GM12878 (cell line): Measurements from ENCODE around the gene HBB. TPM values are rescaled to one million over a fixed set of nuclear protein-coding genes. Genes with fewer than 3 reads are reported as not detected.

Experiments
- ATAC-seq: fragments of 200-7000 bp; cut with Tn5 transposase; 3 replicates; pipeline ENCODE4 v1.9.1; 2020; ENCODE audit warnings: mild to moderate bottlenecking, moderate library complexity
- BruUV-seq: library from RNA; stranded (reverse); fragments of 400-500 nt; replicated peaks from 2 replicates; lab custom pipeline; 2021; lab: Mats Ljungman, UMichigan
- CTCF ChIA-PET: fragments of 300-600 bp; sonication (Branson Sonifier 250); formaldehyde crosslinking; extraction: SDS; loops from one replicate; lab custom pipeline; 2021; ENCODE audit warnings: inconsistent platforms; lab: Yijun Ruan, JAX
- POLR2A ChIA-PET: fragments of 350-600 bp; formaldehyde crosslinking; extraction: SDS; loops from one replicate; lab custom pipeline; 2021; ENCODE audit warnings: inconsistent platforms; lab: Charles Lee
- RAD21 ChIA-PET: fragments of 300-600 bp; sonication (Branson Sonifier 250); formaldehyde crosslinking; loops from one replicate; lab custom pipeline; 2023; ENCODE audit warnings: antibody characterized with exemption; ENCODE audit not compliant: unreplicated experiment; lab: Charles Lee
- SMC1A ChIA-PET: fragments of 300-600 bp; sonication (Branson Sonifier 250); formaldehyde crosslinking; loops from one replicate; lab custom pipeline; 2023; ENCODE audit not compliant: unreplicated experiment, uncharacterized antibody; lab: Charles Lee
- DNase-seq: peaks from one replicate; pipeline ENCODE4 v3.0.0-alpha.2; 2011; ENCODE audit warnings: low read depth, low spot score
- FAIRE-seq: peaks from 3 replicates; lab custom pipeline; 2011; peaks lifted over from hg19 to GRCh38; lab: Jason Lieb, UNC
- H2AFZ ChIP-seq: 2 replicates; pipeline ENCODE4 v1.6.0; 2011; ENCODE audit warnings: low read depth, low read length, control low read depth; ENCODE audit not compliant: control insufficient read depth
- H3K27ac ChIP-seq: 2 replicates; pipeline ENCODE4 v1.5.1; 2011; ENCODE audit warnings: control low read depth; ENCODE audit not compliant: control insufficient read depth, insufficient read depth
- H3K27me3 ChIP-seq, 2 experiments: replicated peaks in 1 of 2; 2 replicates each; pipeline versions ENCODE4 v1.6.0 to v1.6.1; 2011; ENCODE audit warnings: low read length in 1 of 2; ENCODE audit not compliant: control insufficient read depth in 2 of 2, insufficient read depth in 2 of 2
- H3K36me3 ChIP-seq, 2 experiments: 2 replicates each; pipeline ENCODE4 v1.5.1; 2011; ENCODE audit warnings: low read length in 1 of 2; ENCODE audit not compliant: control insufficient read depth in 2 of 2, insufficient read depth in 2 of 2
- H3K4me1 ChIP-seq: 2 replicates; pipeline ENCODE4 v1.6.1; 2011; ENCODE audit warnings: mild to moderate bottlenecking, low read length, moderate library complexity, mixed read lengths; ENCODE audit not compliant: control insufficient read depth, insufficient read depth
- H3K4me2 ChIP-seq: 2 replicates; pipeline ENCODE4 v1.6.0; 2011; ENCODE audit warnings: control low read depth; ENCODE audit not compliant: control insufficient read depth, insufficient read depth
- H3K4me3 ChIP-seq: fragments of 200-600 bp; sonication (generic); 2 replicates; pipeline ENCODE4 v1.5.1; 2016
- H3K79me2 ChIP-seq: 2 replicates; pipeline ENCODE4 v1.6.0; 2011; ENCODE audit warnings: low read length; ENCODE audit not compliant: control insufficient read depth, insufficient read depth
- H3K9ac ChIP-seq: 2 replicates; pipeline ENCODE4 v1.8.0; 2011; ENCODE audit warnings: low read length, control low read depth, mixed read lengths; ENCODE audit not compliant: control insufficient read depth, insufficient read depth
- H3K9me3 ChIP-seq: replicated peaks from 3 replicates; pipeline ENCODE4 v1.5.1; 2011; ENCODE audit warnings: mild to moderate bottlenecking, low read length; ENCODE audit not compliant: control insufficient read depth, insufficient read depth
- H4K20me1 ChIP-seq: 2 replicates; pipeline ENCODE4 v1.6.0; 2011; ENCODE audit not compliant: control insufficient read depth, insufficient read depth
- BRCA1 ChIP-seq: IDR thresholded peaks from 2 replicates; pipeline ENCODE4 v1.6.1; 2011; ENCODE audit warnings: low read depth, low read length, improper control_type of control experiment
- CHD1 ChIP-seq: IDR thresholded peaks from 2 replicates; pipeline ENCODE4 v1.6.1; 2012; ENCODE audit warnings: low read depth, low read length, improper control_type of control experiment
- DPF2 ChIP-seq: fragments of 450-650 bp; IDR thresholded peaks from 2 replicates; pipeline ENCODE4 v1.6.1; 2017; ENCODE audit warnings: mild to moderate bottlenecking
- EGR1 ChIP-seq, 2 experiments: IDR thresholded peaks; 1 replicate in 1 of 2; 2 replicates in 1 of 2; pipeline ENCODE4 v1.6.1; 2011 to 2012; ENCODE audit warnings: low read depth in 2 of 2, low read length in 2 of 2, borderline replicate concordance in 1 of 2, mild to moderate bottlenecking in 1 of 2, moderate library complexity in 1 of 2
- HCFC1 ChIP-seq: fragments of 150-350 bp; IDR thresholded peaks from 2 replicates; pipeline ENCODE4 v1.6.1; 2014; ENCODE audit warnings: low read length
- HDAC6 ChIP-seq: fragments of 200-600 bp; sonication (generic); IDR thresholded peaks from one replicate; pipeline ENCODE4 v1.8.0; 2017; ENCODE audit warnings: antibody characterized with exemption; ENCODE audit not compliant: unreplicated experiment
- JUND ChIP-seq: IDR thresholded peaks from 2 replicates; pipeline ENCODE4 v1.6.1; 2012; ENCODE audit warnings: low read depth, mild to moderate bottlenecking, low read length, improper control_type of control experiment, moderate library complexity
- MTA2 ChIP-seq: fragments of 450-650 bp; IDR thresholded peaks from 2 replicates; pipeline ENCODE4 v1.6.1; 2016; ENCODE audit warnings: low read depth, mild to moderate bottlenecking, moderate library complexity
- MYC ChIP-seq: IDR thresholded peaks from 2 replicates; pipeline ENCODE4 v1.6.1; 2011; ENCODE audit warnings: mild to moderate bottlenecking, low read length, moderate library complexity, inconsistent platforms; ENCODE audit not compliant: insufficient read depth, insufficient replicate concordance, insufficient read length, severe bottlenecking
- POU2F2 ChIP-seq: IDR thresholded peaks from 3 replicates; pipeline ENCODE4 v1.6.1; 2011; ENCODE audit warnings: low read depth, mild to moderate bottlenecking, low read length, borderline replicate concordance
- RELA ChIP-seq: fragments of 450-650 bp; IDR thresholded peaks from 2 replicates; pipeline ENCODE4 v1.8.0; 2014; ENCODE audit warnings: borderline replicate concordance; ENCODE audit not compliant: partially characterized antibody
- RFX5 ChIP-seq: IDR thresholded peaks from 2 replicates; pipeline ENCODE4 v1.6.1; 2011; ENCODE audit warnings: low read depth, low read length, improper control_type of control experiment
- SMAD1 ChIP-seq: fragments of 450-650 bp; IDR thresholded peaks from 2 replicates; pipeline ENCODE4 v1.6.1; 2018; ENCODE audit warnings: mild to moderate bottlenecking, low read depth; ENCODE audit not compliant: partially characterized antibody
- SP1 ChIP-seq: IDR thresholded peaks from one replicate; pipeline ENCODE4 v1.6.1; 2011; ENCODE audit warnings: low read depth, low read length
- ZSCAN29 ChIP-seq: fragments of 450-650 bp; IDR thresholded peaks from 2 replicates; pipeline ENCODE4 v1.6.1; 2017; ENCODE audit warnings: mild to moderate bottlenecking, moderate library complexity
- WGBS: methylation state at CpG from one replicate; pipeline ENCODE4 v1.1.6; 2016; ENCODE audit warnings: low lambda C conversion rate; ENCODE audit not compliant: insufficient replicate concordance, insufficient coverage; ENCODE audit errors: missing lambda C conversion rate; 5-methylcytosine and 5-hydroxymethylcytosine counted together
- in situ Hi-C: fragments of 300-500 bp; cut with MboI; formaldehyde crosslinking; loops from 9 replicates; pipeline ENCODE4 v1.14.3; 2018; ENCODE audit warnings: mixed read lengths
- intact Hi-C: fragments of 100-400 bp; cut with micrococcal nuclease; formaldehyde crosslinking; loops from one replicate; pipeline ENCODE4 v1.14.2; 2022; ENCODE audit not compliant: unreplicated experiment
- polyA plus RNA-seq, 11 experiments: library from polyadenylated mRNA; depleted of rRNA in 4 of 11; unstranded in 6 of 11; stranded (reverse) in 5 of 11; fragments of >200 nt; fragmentation: Nextera tagmentation in 4 of 11; fragmentation: Illumina TruSeq in 1 of 11; extraction: Ambion mirVana in 4 of 11; extraction: Trizol in 1 of 11; gene quantifications; 1 replicate in 1 of 11; 2 replicates in 10 of 11; pipeline versions ENCODE4 v1.2.1 to v1.2.3, GENCODE V29; 2011 to 2016; ENCODE audit warnings: inconsistent platforms in 2 of 11, missing spikeins in 2 of 11, low read depth in 1 of 11
- total RNA-seq, 4 experiments: library from RNA; depleted of rRNA in 3 of 4; stranded (reverse); fragments of >200 nt in 3 of 4; fragmentation: Illumina TruSeq in 1 of 4; extraction: Trizol in 1 of 4; gene quantifications; 2 replicates each; pipeline versions ENCODE4 v1.2.1 to v1.2.3, GENCODE V29; 2013 to 2021
- TF ChIP-seq, protein P1 (sequence below): fragments of 450-650 bp; IDR thresholded peaks from 2 replicates; pipeline ENCODE4 v1.6.1; 2018; ENCODE audit warnings: borderline replicate concordance, mild to moderate bottlenecking; ENCODE audit not compliant: partially characterized antibody
- TF ChIP-seq, protein P2 (sequence below): IDR thresholded peaks from 2 replicates; pipeline ENCODE4 v1.6.1; 2012; ENCODE audit warnings: low read length, inconsistent platforms
- TF ChIP-seq, protein P3 (sequence below): IDR thresholded peaks from 2 replicates; pipeline ENCODE4 v1.6.1; 2012; ENCODE audit warnings: low read depth, low read length, improper control_type of control experiment

Gene HBB
- total and polyA plus RNA-seq, 10 of the 15 experiments (the other 5 are each of a cell fraction or from before 2014, with no cell fraction given), result 0.36 TPM; not detected in 9

DNA sequence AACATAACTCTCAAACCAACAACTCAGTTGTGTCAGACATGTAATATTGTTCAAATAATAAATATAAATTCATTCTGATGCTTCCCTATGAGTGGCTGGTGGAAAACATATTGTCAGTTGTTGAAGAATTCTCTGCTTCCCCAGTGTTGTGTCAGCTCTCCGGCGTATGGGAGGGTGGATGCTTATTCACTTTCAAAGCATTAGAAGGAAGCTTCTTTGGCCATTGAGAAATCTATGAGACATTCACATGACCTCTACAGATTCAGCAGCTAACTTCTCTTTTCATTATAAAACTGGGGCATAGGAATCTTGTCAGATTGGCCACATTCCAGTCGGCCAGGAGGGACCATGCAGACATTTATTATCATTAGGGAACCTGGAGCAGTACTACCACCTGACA, 29.3 kb downstream of the HBB start:
- ATAC-seq (no peak), DNase-seq (no peak), FAIRE-seq (no peak)
- CTCF ChIA-PET, result no interaction called here
- POLR2A ChIA-PET, result no interaction called here
- H2AFZ ChIP-seq, result no peak overlapping the region
- no peak overlapping the region for H3K4me3 ChIP-seq
- H3K4me2 ChIP-seq, result no peak overlapping the region
- no peaks in the 10 kb centered on the region for H3K4me1 ChIP-seq
- no peaks in the 10 kb centered on the region for H3K79me2 ChIP-seq
- RAD21 ChIA-PET, result no interaction called here
- no peak overlapping the region for H3K9ac ChIP-seq
- no peaks in the 10 kb centered on the region for H3K9me3 ChIP-seq
- no peak for TF ChIP-seq CHD1
- TF ChIP-seq, protein P1, sequence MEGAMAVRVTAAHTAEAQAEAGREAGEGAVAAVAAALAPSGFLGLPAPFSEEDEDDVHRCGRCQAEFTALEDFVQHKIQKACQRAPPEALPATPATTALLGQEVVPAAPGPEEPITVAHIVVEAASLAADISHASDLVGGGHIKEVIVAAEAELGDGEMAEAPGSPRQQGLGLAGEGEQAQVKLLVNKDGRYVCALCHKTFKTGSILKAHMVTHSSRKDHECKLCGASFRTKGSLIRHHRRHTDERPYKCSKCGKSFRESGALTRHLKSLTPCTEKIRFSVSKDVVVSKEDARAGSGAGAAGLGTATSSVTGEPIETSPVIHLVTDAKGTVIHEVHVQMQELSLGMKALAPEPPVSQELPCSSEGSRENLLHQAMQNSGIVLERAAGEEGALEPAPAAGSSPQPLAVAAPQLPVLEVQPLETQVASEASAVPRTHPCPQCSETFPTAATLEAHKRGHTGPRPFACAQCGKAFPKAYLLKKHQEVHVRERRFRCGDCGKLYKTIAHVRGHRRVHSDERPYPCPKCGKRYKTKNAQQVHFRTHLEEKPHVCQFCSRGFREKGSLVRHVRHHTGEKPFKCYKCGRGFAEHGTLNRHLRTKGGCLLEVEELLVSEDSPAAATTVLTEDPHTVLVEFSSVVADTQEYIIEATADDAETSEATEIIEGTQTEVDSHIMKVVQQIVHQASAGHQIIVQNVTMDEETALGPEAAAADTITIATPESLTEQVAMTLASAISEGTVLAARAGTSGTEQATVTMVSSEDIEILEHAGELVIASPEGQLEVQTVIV, result no peak
- TF ChIP-seq EGR1 (IDR thresholded peaks at IDR 0.05; ENCODE audit: borderline replicate concordance in 1 of 2, low read depth in 2 of 2, low read length in 2 of 2), result no peak
- TF ChIP-seq JUND, result no peak
- no peak for TF ChIP-seq RELA
- TF ChIP-seq ZSCAN29, result no peak
- TF ChIP-seq HDAC6, result no peak
- TF ChIP-seq RFX5, result no peak
- TF ChIP-seq, protein P2, sequence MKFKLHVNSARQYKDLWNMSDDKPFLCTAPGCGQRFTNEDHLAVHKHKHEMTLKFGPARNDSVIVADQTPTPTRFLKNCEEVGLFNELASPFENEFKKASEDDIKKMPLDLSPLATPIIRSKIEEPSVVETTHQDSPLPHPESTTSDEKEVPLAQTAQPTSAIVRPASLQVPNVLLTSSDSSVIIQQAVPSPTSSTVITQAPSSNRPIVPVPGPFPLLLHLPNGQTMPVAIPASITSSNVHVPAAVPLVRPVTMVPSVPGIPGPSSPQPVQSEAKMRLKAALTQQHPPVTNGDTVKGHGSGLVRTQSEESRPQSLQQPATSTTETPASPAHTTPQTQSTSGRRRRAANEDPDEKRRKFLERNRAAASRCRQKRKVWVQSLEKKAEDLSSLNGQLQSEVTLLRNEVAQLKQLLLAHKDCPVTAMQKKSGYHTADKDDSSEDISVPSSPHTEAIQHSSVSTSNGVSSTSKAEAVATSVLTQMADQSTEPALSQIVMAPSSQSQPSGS, result no peak
- no peak for TF ChIP-seq POU2F2
- no peak for TF ChIP-seq SP1
- no peak for TF ChIP-seq HCFC1
- TF ChIP-seq DPF2, result no peak
- no peak for TF ChIP-seq MYC
- TF ChIP-seq, protein P3, sequence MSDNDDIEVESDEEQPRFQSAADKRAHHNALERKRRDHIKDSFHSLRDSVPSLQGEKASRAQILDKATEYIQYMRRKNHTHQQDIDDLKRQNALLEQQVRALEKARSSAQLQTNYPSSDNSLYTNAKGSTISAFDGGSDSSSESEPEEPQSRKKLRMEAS, result no peak
- TF ChIP-seq BRCA1, result no peak
- TF ChIP-seq SMAD1, result no peak
- TF ChIP-seq MTA2, result no peak
- intact Hi-C loops, result no loop called here
- no TSS peak for BruUV-seq
- H3K36me3 ChIP-seq, result no peaks in the 10 kb centered on the region
- WGBS, result 56% methylated on average over 3 of the region's 3 CpGs
- H3K27ac ChIP-seq, result no peak overlapping the region
- no peaks in the 10 kb centered on the region for H3K27me3 ChIP-seq
- in situ Hi-C loops, result no loop called here
- no peaks in the 10 kb centered on the region for H4K20me1 ChIP-seq
- SMC1A ChIA-PET, result interaction anchor here (3.7 kb wide), 1 partner anchor 11 kb away, joined by 12 read pairs; no protein-coding TSS in a partner anchor
